Hepatic stellate cell (primary cell): ENCODE results near the gene FBXO34.
"Not testable (repeated sequence)": the region's sequence is repeated elsewhere in the genome, so short reads cannot be mapped to it uniquely, and the experiment has no call there.

Source experiments
- DNase-seq: peaks from one replicate; pipeline ENCODE4 v3.0.0; 2011; ENCODE audit warnings: low spot score

The FBXO34 gene

GRCh38 chr14:55383056-55383466, 111.8 kb downstream of the FBXO34 start:
- DNase-seq: not testable (repeated sequence)

GRCh38 chr14:55383541-55384140, 112.4 kb downstream of the FBXO34 start:
- DNase-seq: no peak

GRCh38 chr14:55384536-55384935, 113.3 kb downstream of the FBXO34 start:
- DNase-seq: no peak

GRCh38 chr14:55386037-55386808, 115.0 kb downstream of the FBXO34 start:
- no peak for DNase-seq

- no peak for DNase-seq
Observed at GRCh38 chr14:55387121-55387520, 115.9 kb downstream of the FBXO34 start.

- DNase-seq: no peak
Observed at GRCh38 chr14:55388160-55388559, 116.9 kb downstream of the FBXO34 start.

GRCh38 chr14:55389330-55389729, 118.1 kb downstream of the FBXO34 start:
- peak; percentile 35 for DNase-seq

- peak; percentile 82 for DNase-seq
Observed at GRCh38 chr14:55398679-55399078, 127.5 kb downstream of the FBXO34 start.

- DNase-seq: no peak
Observed at GRCh38 chr14:55399183-55399582, 128.0 kb downstream of the FBXO34 start.

- no peak for DNase-seq
Observed at GRCh38 chr14:55399852-55400251, 128.6 kb downstream of the FBXO34 start.

- DNase-seq: no peak
Observed at GRCh38 chr14:55401751-55402150, 130.5 kb downstream of the FBXO34 start.
